K562 (cell line): ENCODE data around the gene WFDC8.

Source experiments
- ATF3 ChIP-seq, 2 experiments: fragments of 450-650 bp in 1 of 2; sonication (generic) in 1 of 2; formaldehyde crosslinking in 1 of 2; IDR thresholded peaks in 1 of 2; conservative IDR thresholded peaks in 1 of 2; 2 replicates each; pipeline versions ENCODE4 v1.6.1 to v1.8.1; 2016 to 2023; ENCODE audit warnings: mild to moderate bottlenecking in 2 of 2, moderate library complexity in 2 of 2, inconsistent platforms in 1 of 2, missing genetic modification reagents in 1 of 2
- CTCF ChIP-seq, 3 experiments: IDR thresholded peaks in 2 of 3; conservative IDR thresholded peaks in 1 of 3; 2 replicates each; pipeline ENCODE4 v1.5.1; 2011 to 2012; ENCODE audit warnings: low read length in 3 of 3, mild to moderate bottlenecking in 3 of 3, control low read depth in 2 of 3, improper control_type of control experiment in 1 of 3, inconsistent platforms in 1 of 3, low read depth in 1 of 3, mixed read lengths in 1 of 3, moderate library complexity in 1 of 3; ENCODE audit not compliant: insufficient read depth in 2 of 3
- E2F5 ChIP-seq: sonication (generic); formaldehyde crosslinking; IDR thresholded peaks from 2 replicates; pipeline ENCODE4 v1.8.0; 2022; ENCODE audit warnings: mild to moderate bottlenecking, missing genetic modification reagents
- GTF2F1 ChIP-seq: IDR thresholded peaks from 2 replicates; pipeline ENCODE4 v1.6.1; 2011; ENCODE audit warnings: low read depth, low read length, improper control_type of control experiment
- HOMEZ ChIP-seq: fragments of 250-450 bp; sonication (Bioruptor Pico); IDR thresholded peaks from 2 replicates; pipeline ENCODE4 v1.4.0; 2020; ENCODE audit warnings: mild to moderate bottlenecking, moderate library complexity
- IRF1 ChIP-seq: sonication (generic); formaldehyde crosslinking; IDR thresholded peaks from 2 replicates; pipeline ENCODE4 v1.8.0; 2022; ENCODE audit warnings: missing genetic modification reagents, mild to moderate bottlenecking, borderline replicate concordance
- MXI1 ChIP-seq: IDR thresholded peaks from 2 replicates; pipeline ENCODE4 v1.6.1; 2011; ENCODE audit warnings: low read depth, mild to moderate bottlenecking, improper control_type of control experiment, low read length
- NFIC ChIP-seq: fragments of 450-650 bp; IDR thresholded peaks from 2 replicates; pipeline ENCODE4 v1.6.1; 2017; ENCODE audit warnings: mild to moderate bottlenecking, inconsistent platforms
- POLR2A ChIP-seq: fragments of 450-650 bp; conservative IDR thresholded peaks from 2 replicates; pipeline ENCODE4 v1.6.1; 2016
- RBM22 ChIP-seq: fragments of 200-400 bp; formaldehyde crosslinking; IDR thresholded peaks from 2 replicates; pipeline ENCODE4 v1.6.1; 2018; ENCODE audit warnings: low read length, low read depth; ENCODE audit not compliant: poor library complexity, severe bottlenecking
- TBP ChIP-seq: optimal IDR thresholded peaks from 2 replicates; pipeline ENCODE3; 2011; ENCODE audit warnings: low read depth, low read length, improper control_type of control experiment
- XRCC5 ChIP-seq: fragments of 200-400 bp; formaldehyde crosslinking; IDR thresholded peaks from 2 replicates; pipeline ENCODE4 v1.6.1; 2017; ENCODE audit warnings: low read depth, mild to moderate bottlenecking, low read length
- ZNF263 ChIP-seq: sonication (generic); formaldehyde crosslinking; IDR thresholded peaks from 2 replicates; pipeline ENCODE4 v1.8.0; 2022; ENCODE audit warnings: mild to moderate bottlenecking, missing genetic modification reagents, borderline replicate concordance

GRCh38 chr20:45617591-45617990, 38.5 kb upstream of the WFDC8 start:
- TF ChIP-seq ATF3 (IDR thresholded peaks at IDR 0.05) (no peak), ATF3 (CRISPR knock-in tag; conservative IDR thresholded peaks at IDR 0.05) (no peak), CTCF (IDR thresholded peaks at IDR 0.05 in 2 of 3, conservative IDR thresholded peaks at IDR 0.05 in 1 of 3; ENCODE audit: insufficient read depth in 2 of 3, low read depth in 1 of 3, low read length in 3 of 3) (no peak), TBP (no peak), MXI1 (no peak), POLR2A (no peak), XRCC5 (no peak), ZNF263 (CRISPR knock-in tag) (no peak), NFIC (no peak), HOMEZ (no peak), RBM22 (no peak), IRF1 (CRISPR knock-in tag) (no peak), E2F5 (CRISPR knock-in tag) (no peak), GTF2F1 (no peak)
